ENCODE measurements around the gene SDR42E2.

DNA sequence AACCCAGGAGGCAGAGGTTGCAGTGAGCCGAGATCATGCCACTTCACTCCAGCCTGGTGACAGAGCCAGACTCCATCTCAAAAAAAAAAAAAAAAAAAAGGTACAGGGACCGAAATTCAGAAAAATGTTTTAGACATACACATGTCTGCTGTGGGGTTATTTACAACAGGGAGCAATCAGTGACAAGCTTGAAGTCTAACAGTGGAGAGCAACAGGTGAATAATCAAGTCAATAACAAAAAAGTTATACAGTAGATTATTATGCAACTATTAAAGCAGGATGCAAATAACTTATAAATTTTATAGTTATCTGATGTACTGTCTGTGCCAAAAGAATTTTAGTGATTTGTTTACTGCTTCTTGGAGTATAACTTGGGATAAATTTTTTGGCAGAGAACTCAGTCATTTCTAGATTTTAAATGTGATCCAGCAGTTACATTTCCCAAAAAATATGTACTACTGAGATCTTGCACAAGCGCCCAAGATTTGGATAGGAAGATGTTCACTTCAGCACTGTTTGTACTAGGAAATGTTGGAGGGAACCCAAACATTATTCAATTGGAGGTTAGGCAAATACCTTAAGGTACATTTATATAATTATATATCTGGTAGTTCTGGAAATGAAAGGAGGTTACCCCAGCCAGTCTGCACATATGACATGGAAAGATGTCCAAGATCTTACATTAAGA is 77.9 kb downstream of the SDR42E2 start:
- TF ChIP-seq CTCF (IDR thresholded peaks at IDR 0.05) (no peak), POLR2AphosphoS5 (IDR thresholded peaks at IDR 0.05) (peak; percentile 79), POLR2A (IDR thresholded peaks at IDR 0.05) (no peak)
